Endothelial cell of umbilical vein (primary cell): Measurements from ENCODE around the gene DDX25. TPM values are rescaled to one million over a fixed set of nuclear protein-coding genes. Genes with fewer than 3 reads are reported as not detected.

Experiments used
- BruUV-seq: library from RNA; stranded (reverse); fragments of 400-500 nt; replicated peaks from 2 replicates; lab custom pipeline; 2021; lab: Mats Ljungman, UMichigan
- CTCF ChIA-PET: fragments of 300-600, 350-600 bp; sonication (Branson Sonifier 250); formaldehyde crosslinking; loops from one replicate; lab custom pipeline; 2021; ENCODE audit warnings: antibody characterized with exemption, inconsistent platforms; lab: Charles Lee
- POLR2A ChIA-PET: fragments of 300-600, 350-600 bp; sonication (Branson Sonifier 250); formaldehyde crosslinking; loops from one replicate; lab custom pipeline; 2021; ENCODE audit warnings: antibody characterized with exemption, inconsistent platforms; lab: Charles Lee
- DNase-seq: peaks from one replicate; pipeline ENCODE4 v3.0.0-alpha.2; 2011; ENCODE audit warnings: low read depth, low spot score
- FAIRE-seq: peaks from 2 replicates; lab custom pipeline; 2011; peaks lifted over from hg19 to GRCh38; lab: Jason Lieb, UNC
- H2AFZ ChIP-seq: 2 replicates; pipeline ENCODE4 v1.6.0; 2012; ENCODE audit warnings: low read depth, low read length, control low read depth, inconsistent platforms
- H3K27ac ChIP-seq: 2 replicates; pipeline ENCODE4 v1.5.1; 2011; ENCODE audit warnings: low read depth, mild to moderate bottlenecking, control low read depth, low read length, moderate library complexity; ENCODE audit not compliant: insufficient read depth
- H3K27me3 ChIP-seq, 2 experiments: 2 replicates each; pipeline versions ENCODE4 v1.6.0 to v1.6.1; 2011; ENCODE audit warnings: low read length in 2 of 2, mixed read lengths in 1 of 2; ENCODE audit not compliant: control insufficient read depth in 2 of 2, insufficient read depth in 2 of 2
- H3K36me3 ChIP-seq, 2 experiments: 2 replicates in 1 of 2; 3 replicates in 1 of 2; pipeline ENCODE4 v1.5.1; 2011; ENCODE audit warnings: low read length in 2 of 2, mild to moderate bottlenecking in 1 of 2, moderate library complexity in 1 of 2; ENCODE audit not compliant: control insufficient read depth in 2 of 2, insufficient read depth in 2 of 2; ENCODE audit errors: extremely low read depth in 1 of 2
- H3K4me1 ChIP-seq: 3 replicates; pipeline ENCODE4 v1.5.1; 2011; ENCODE audit warnings: mild to moderate bottlenecking, low read length; ENCODE audit not compliant: control insufficient read depth, insufficient read depth; ENCODE audit errors: extremely low read depth
- H3K4me2 ChIP-seq: 2 replicates; pipeline ENCODE4 v1.6.1; 2011; ENCODE audit warnings: low read length, control low read depth, mixed read lengths; ENCODE audit not compliant: insufficient read depth
- H3K4me3 ChIP-seq, 3 experiments: fragments of 200-600 bp in 1 of 3; sonication (generic), shearing (Covaris generic) in 1 of 3; replicated peaks in 1 of 3; 2 replicates each; pipeline ENCODE4 v1.5.1; 2011 to 2016; ENCODE audit warnings: control low read depth in 3 of 3, low read length in 3 of 3, mild to moderate bottlenecking in 2 of 3, inconsistent platforms in 1 of 3, low read depth in 1 of 3, moderate library complexity in 1 of 3; ENCODE audit not compliant: insufficient read depth in 1 of 3
- H3K79me2 ChIP-seq: 2 replicates; pipeline ENCODE4 v1.6.0; 2012; ENCODE audit warnings: low read length, inconsistent platforms; ENCODE audit not compliant: control insufficient read depth, insufficient read depth
- H3K9ac ChIP-seq: replicated peaks from 2 replicates; pipeline ENCODE3; 2011; ENCODE audit warnings: low read length, control low read depth; ENCODE audit not compliant: insufficient read depth; ENCODE audit errors: extremely low read depth
- H3K9me1 ChIP-seq: replicated peaks from 3 replicates; pipeline ENCODE4 v1.6.0; 2011; ENCODE audit warnings: mild to moderate bottlenecking, low read length; ENCODE audit not compliant: control insufficient read depth, insufficient read depth; ENCODE audit errors: extremely low read depth
- H3K9me3 ChIP-seq: replicated peaks from 2 replicates; pipeline ENCODE4 v1.5.1; 2012; ENCODE audit warnings: low read length, inconsistent platforms; ENCODE audit not compliant: control insufficient read depth, insufficient read depth
- H4K20me1 ChIP-seq: replicated peaks from 2 replicates; pipeline ENCODE3; 2011; ENCODE audit warnings: mild to moderate bottlenecking, low read length; ENCODE audit not compliant: control insufficient read depth, insufficient read depth; ENCODE audit errors: extremely low read depth
- EZH2 ChIP-seq: IDR thresholded peaks from 2 replicates; pipeline ENCODE4 v1.6.1; 2012; ENCODE audit warnings: borderline replicate concordance, low read depth, mild to moderate bottlenecking, moderate library complexity, low read length, inconsistent platforms; ENCODE audit not compliant: severe bottlenecking
- FOS ChIP-seq: IDR thresholded peaks from 2 replicates; pipeline ENCODE4 v1.6.1; 2011; ENCODE audit warnings: mild to moderate bottlenecking, low read length, moderate library complexity, borderline replicate concordance; ENCODE audit not compliant: insufficient read depth
- GATA2 ChIP-seq: IDR thresholded peaks from 2 replicates; pipeline ENCODE4 v1.7.0; 2011; ENCODE audit warnings: low read depth, mild to moderate bottlenecking, moderate library complexity, mixed read lengths, low read length; ENCODE audit not compliant: insufficient read length, insufficient read depth
- JUN ChIP-seq: IDR thresholded peaks from 2 replicates; pipeline ENCODE4 v1.6.1; 2011; ENCODE audit warnings: borderline replicate concordance, low read depth; ENCODE audit not compliant: insufficient read length, insufficient read depth
- MYC ChIP-seq: IDR thresholded peaks from one replicate; pipeline ENCODE4 v1.6.1; 2011; ENCODE audit warnings: mild to moderate bottlenecking, low read depth, low read length
- POLR2A ChIP-seq: IDR thresholded peaks from 2 replicates; pipeline ENCODE4 v1.6.1; 2012; ENCODE audit warnings: low read depth, mild to moderate bottlenecking, control low read depth, low read length
- POLR2AphosphoS5 ChIP-seq: IDR thresholded peaks from 2 replicates; pipeline ENCODE4 v1.6.1; 2012; ENCODE audit warnings: low read depth, mild to moderate bottlenecking, control low read depth, low read length, moderate library complexity; ENCODE audit not compliant: insufficient read depth
- dilution Hi-C: fragments of 300-500 bp; cut with MboI; formaldehyde crosslinking; loops from one replicate; pipeline ENCODE4 v1.15.0; 2019; ENCODE audit warnings: low sequenced_read_pairs; ENCODE audit not compliant: extremely low pct_ligation_motif_present
- intact Hi-C: fragments of 100-400 bp; cut with micrococcal nuclease; formaldehyde crosslinking; loops from one replicate; pipeline ENCODE4 v1.10.0; 2022
- polyA plus RNA-seq, 4 experiments: library from polyadenylated mRNA; depleted of rRNA in 3 of 4; stranded (reverse) in 3 of 4; unstranded in 1 of 4; fragments of >200 nt; gene quantifications; 2 replicates each; pipeline versions ENCODE4 v1.2.1 to v1.2.3, GENCODE V29; 2011 to 2012; ENCODE audit warnings: missing spikeins in 1 of 4
- total RNA-seq: library from RNA; stranded (reverse); gene quantifications from 2 replicates; pipeline ENCODE4 v1.2.3, GENCODE V29; 2021
- TF ChIP-seq, protein P1 (sequence below): IDR thresholded peaks from 2 replicates; pipeline ENCODE4 v1.6.1; 2011; ENCODE audit not compliant: insufficient read depth, insufficient read length
- TF ChIP-seq, protein P2 (sequence below), 2 donors: IDR thresholded peaks; 1 replicate in 1 of 2; 2 replicates in 1 of 2; pipeline ENCODE4 v1.5.1; 2011; ENCODE audit warnings: low read length in 2 of 2, mild to moderate bottlenecking in 2 of 2, moderate library complexity in 2 of 2, control low read depth in 1 of 2, inconsistent platforms in 1 of 2, low read depth in 1 of 2; ENCODE audit not compliant: insufficient read depth in 1 of 2; ENCODE audit errors: extremely low read depth in 1 of 2

Gene DDX25
- total and polyA plus RNA-seq, 2 donors (not counting 3 experiments of a cell fraction or from before 2014, with no cell fraction given), result not detected

DNA sequence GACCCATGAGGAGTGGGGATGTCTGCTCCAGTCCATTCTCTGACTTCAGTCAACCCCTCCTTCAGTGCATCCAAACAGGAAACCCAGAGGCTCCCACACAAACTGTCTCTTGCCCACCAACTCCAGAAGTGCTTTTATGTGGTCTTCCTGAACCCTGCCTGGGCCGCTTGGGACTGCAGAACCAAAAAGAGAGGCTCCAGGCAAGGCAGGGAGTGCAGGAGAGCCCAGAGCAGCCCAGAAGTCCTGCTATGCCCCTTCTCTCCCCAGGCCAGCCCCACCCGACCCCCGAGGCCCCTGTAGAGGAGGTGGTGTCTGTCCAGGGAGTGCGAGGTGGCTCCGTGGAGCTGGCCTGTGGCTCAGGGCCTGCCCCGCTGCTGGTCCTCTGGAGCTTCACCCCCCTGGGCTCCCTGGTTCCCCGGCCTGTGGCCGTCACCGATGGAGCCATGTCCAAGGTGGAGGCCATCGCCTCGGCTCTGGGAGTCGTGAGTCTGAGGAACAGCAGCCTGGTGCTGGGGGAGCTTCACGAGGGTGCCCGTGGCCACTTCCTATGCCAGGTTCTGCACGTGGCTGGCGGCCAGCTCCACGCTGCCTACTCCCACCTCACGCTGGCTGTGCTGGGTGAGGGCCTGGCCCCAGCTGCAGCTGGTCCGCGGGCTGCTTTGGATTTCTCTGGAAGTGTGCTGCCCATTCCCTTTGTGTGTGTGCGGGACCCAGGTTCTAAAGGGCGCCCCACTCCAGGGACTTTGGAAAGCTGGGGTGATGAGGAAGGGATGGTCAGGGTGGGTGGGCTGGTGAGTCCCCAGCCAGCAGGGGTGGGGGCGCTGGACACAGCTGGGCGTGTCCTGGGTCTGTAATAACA, 43.3 kb downstream of the DDX25 start:
- Histone ChIP-seq H4K20me1 (no peaks in the 10 kb centered on the region), H2AFZ (no peak overlapping the region), H3K79me2 (no peaks in the 10 kb centered on the region), H3K4me1 (no peaks in the 10 kb centered on the region), H3K36me3 (no peaks in the 10 kb centered on the region), H3K27me3 (no peaks in the 10 kb centered on the region), H3K9me1 (no peaks in the 10 kb centered on the region), H3K4me2 (no peak overlapping the region), H3K9ac (no peak overlapping the region), H3K27ac (no peak overlapping the region), H3K9me3 (no peaks in the 10 kb centered on the region), H3K4me3 (no peak overlapping the region)
- dilution Hi-C loops, result no loop called here
- CTCF ChIA-PET, result interaction anchor here (0.6 kb wide), 1 partner anchor 562 kb away, joined by 3 read pairs; no protein-coding TSS in a partner anchor
- DNase-seq, result no peak
- FAIRE-seq, result no peak
- POLR2A ChIA-PET, result no interaction called here
- BruUV-seq, result no TSS peak
- TF ChIP-seq, protein P1, sequence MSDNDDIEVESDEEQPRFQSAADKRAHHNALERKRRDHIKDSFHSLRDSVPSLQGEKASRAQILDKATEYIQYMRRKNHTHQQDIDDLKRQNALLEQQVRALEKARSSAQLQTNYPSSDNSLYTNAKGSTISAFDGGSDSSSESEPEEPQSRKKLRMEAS, result no peak
- TF ChIP-seq GATA2, result no peak
- TF ChIP-seq FOS, result no peak
- TF ChIP-seq MYC, result no peak
- TF ChIP-seq POLR2AphosphoS5, result no peak
- TF ChIP-seq, protein P2, sequence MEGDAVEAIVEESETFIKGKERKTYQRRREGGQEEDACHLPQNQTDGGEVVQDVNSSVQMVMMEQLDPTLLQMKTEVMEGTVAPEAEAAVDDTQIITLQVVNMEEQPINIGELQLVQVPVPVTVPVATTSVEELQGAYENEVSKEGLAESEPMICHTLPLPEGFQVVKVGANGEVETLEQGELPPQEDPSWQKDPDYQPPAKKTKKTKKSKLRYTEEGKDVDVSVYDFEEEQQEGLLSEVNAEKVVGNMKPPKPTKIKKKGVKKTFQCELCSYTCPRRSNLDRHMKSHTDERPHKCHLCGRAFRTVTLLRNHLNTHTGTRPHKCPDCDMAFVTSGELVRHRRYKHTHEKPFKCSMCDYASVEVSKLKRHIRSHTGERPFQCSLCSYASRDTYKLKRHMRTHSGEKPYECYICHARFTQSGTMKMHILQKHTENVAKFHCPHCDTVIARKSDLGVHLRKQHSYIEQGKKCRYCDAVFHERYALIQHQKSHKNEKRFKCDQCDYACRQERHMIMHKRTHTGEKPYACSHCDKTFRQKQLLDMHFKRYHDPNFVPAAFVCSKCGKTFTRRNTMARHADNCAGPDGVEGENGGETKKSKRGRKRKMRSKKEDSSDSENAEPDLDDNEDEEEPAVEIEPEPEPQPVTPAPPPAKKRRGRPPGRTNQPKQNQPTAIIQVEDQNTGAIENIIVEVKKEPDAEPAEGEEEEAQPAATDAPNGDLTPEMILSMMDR (IDR thresholded peaks at IDR 0.05; ENCODE audit: extremely low read depth in 1 of 2, insufficient read depth in 1 of 2, low read depth in 1 of 2, low read length in 2 of 2), result no peak
- no peak for TF ChIP-seq JUN
- no peak for TF ChIP-seq EZH2
- no peak for TF ChIP-seq POLR2A
- intact Hi-C loops, result no loop called here
